ENCODE data around the gene HIP1.
"Not testable (repeated sequence)": the region's sequence is repeated elsewhere in the genome, so short reads cannot be mapped to it uniquely, and the experiment has no call there.

Gene HIP1

DNA sequence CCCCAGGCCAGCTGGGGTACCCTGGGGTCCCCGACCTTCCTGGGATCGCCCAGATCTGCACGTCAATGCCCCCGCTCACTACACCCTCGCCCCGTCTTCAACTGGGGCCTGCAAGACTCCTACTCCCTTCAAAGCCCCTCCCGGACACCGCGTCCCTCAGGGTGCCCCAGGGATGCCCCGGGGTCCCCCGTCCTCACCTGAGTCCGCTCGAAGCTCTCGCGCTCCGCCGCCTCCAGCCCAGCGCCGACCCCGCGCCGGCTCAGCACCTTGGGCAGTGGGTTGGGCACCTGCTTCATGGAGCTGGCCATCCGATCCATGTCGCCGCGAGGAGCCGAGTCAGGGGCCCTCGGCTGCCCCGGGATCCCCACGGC lies at the start of gene HIP1:
Gene HIP1, minus strand, starts transcription at position 338 of the 371 bp plus-strand sequence. Its CDS starts 21 bp downstream, at position 317.
- H3K4me1 ChIP-seq (ENCODE audit: insufficient read depth, low read length, severe bottlenecking), result peaks cover 26% of the 10 kb centered on the region
- peak within 1 kb of the TSS; percentile 90 for H3K4me3 ChIP-seq (ENCODE audit: low read depth, low read length, poor library complexity, severe bottlenecking)
- no peaks in the 10 kb centered on the region for H3K9me2 ChIP-seq (ENCODE audit: low read depth, low read length)
- H3F3A ChIP-seq (ENCODE audit: insufficient read depth, low read length), result no peaks in the 10 kb centered on the region
- H3K79me2 ChIP-seq (ENCODE audit: insufficient read depth, low read length), result no peaks in the 10 kb centered on the region
- H3K27me3 ChIP-seq (ENCODE audit: insufficient read depth, low read length), result no peaks in the 10 kb centered on the region
- peak within 1 kb of the TSS; percentile 86; the same call in 1 of the 2 replicates for H2AFZ ChIP-seq (ENCODE audit: low read length)
- H3K36me3 ChIP-seq (ENCODE audit: insufficient read depth, low read length), result no peaks in the 10 kb centered on the region
- H4K20me1 ChIP-seq (ENCODE audit: insufficient read depth, low read length), result no peaks in the 10 kb centered on the region
- TF ChIP-seq, protein P1, sequence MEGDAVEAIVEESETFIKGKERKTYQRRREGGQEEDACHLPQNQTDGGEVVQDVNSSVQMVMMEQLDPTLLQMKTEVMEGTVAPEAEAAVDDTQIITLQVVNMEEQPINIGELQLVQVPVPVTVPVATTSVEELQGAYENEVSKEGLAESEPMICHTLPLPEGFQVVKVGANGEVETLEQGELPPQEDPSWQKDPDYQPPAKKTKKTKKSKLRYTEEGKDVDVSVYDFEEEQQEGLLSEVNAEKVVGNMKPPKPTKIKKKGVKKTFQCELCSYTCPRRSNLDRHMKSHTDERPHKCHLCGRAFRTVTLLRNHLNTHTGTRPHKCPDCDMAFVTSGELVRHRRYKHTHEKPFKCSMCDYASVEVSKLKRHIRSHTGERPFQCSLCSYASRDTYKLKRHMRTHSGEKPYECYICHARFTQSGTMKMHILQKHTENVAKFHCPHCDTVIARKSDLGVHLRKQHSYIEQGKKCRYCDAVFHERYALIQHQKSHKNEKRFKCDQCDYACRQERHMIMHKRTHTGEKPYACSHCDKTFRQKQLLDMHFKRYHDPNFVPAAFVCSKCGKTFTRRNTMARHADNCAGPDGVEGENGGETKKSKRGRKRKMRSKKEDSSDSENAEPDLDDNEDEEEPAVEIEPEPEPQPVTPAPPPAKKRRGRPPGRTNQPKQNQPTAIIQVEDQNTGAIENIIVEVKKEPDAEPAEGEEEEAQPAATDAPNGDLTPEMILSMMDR (IDR thresholded peaks at IDR 0.05; ENCODE audit: low read length), result no peak
- TF ChIP-seq EZH2 (IDR thresholded peaks at IDR 0.05; ENCODE audit: borderline replicate concordance, low read length), result no peak
- H3K27ac ChIP-seq (ENCODE audit: low read depth, low read length, poor library complexity, severe bottlenecking), result no peak within 1 kb of the TSS
- peak within 1 kb of the TSS; percentile 84 for H3K9ac ChIP-seq (ENCODE audit: low read length)
- H3K9me3 ChIP-seq (ENCODE audit: low read length), result no peaks in the 10 kb centered on the region
- peak within 1 kb of the TSS; percentile 98 for H3K4me2 ChIP-seq (ENCODE audit: low read length)

DNA sequence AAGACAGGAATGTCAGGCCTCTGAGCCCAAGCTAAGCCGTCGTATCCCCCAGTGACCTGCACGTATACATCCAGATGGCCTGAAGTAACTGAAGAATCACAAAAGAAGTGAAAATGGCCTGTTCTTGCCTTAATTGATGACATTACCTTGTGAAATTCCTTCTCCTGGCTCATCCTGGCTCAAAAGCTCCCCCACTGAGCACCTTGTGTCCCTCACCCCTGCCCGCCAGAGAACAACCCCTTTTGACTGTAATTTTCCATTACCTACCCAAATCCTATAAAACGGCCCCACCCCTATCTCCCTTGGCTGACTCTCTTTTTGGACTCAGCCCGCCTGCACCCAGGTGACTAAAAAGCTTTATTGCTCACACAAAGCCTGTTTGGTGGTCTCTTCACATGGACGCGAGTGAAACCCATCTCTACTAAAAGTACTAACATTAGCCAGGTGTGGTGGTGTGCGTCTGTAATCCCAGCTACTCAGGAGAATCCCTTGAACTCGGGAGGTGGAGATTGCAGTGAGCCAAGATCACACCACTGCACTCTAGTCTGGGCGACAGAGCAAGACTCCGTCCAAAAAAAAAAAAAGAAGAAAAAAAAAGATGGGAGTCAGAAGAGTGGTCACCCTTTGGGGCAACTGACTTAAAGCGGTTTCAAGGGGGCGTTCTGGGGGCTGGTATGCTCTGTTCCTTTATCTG lies 49.6 kb upstream of the HIP1 start:
- H3K9ac ChIP-seq (ENCODE audit: low read length); H3K9me2 ChIP-seq (ENCODE audit: low read depth, low read length); H3K79me2 ChIP-seq (ENCODE audit: insufficient read depth, low read length); H3K9me3 ChIP-seq (ENCODE audit: low read length); H3K4me1 ChIP-seq (ENCODE audit: insufficient read depth, low read length, severe bottlenecking); H3K27ac ChIP-seq (ENCODE audit: low read depth, low read length, poor library complexity, severe bottlenecking); H3K4me3 ChIP-seq (ENCODE audit: low read depth, low read length, poor library complexity, severe bottlenecking); H3K27me3 ChIP-seq (ENCODE audit: insufficient read depth, low read length); H3K4me2 ChIP-seq (ENCODE audit: low read length); H3K36me3 ChIP-seq (ENCODE audit: insufficient read depth, low read length); H4K20me1 ChIP-seq (ENCODE audit: insufficient read depth, low read length); H3F3A ChIP-seq (ENCODE audit: insufficient read depth, low read length); H2AFZ ChIP-seq (ENCODE audit: low read length): not testable (repeated sequence)

DNA sequence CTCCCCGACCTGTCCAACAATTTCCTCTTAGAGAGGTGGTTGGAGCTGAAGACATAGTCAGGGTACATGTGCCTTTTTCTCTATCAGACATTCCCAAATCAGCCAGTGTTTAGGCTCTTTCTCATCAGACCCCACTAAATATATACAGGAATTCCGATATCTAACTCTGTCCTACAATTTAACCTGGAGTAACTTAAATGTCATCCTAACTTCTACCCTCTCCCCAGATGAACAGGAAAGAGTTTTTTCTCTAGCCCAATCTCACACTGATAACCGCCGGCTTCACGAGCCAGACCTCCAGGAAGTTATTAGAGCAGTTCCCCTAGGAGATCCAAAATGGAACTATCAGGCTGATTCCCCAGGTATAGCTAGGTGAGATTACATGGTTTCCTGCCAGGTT lies 44.3 kb upstream of the HIP1 start:
- not testable (repeated sequence) for H3K9me2 ChIP-seq (ENCODE audit: low read depth, low read length); H3K9ac ChIP-seq (ENCODE audit: low read length); H3K9me3 ChIP-seq (ENCODE audit: low read length); H3K4me1 ChIP-seq (ENCODE audit: insufficient read depth, low read length, severe bottlenecking); H4K20me1 ChIP-seq (ENCODE audit: insufficient read depth, low read length); H2AFZ ChIP-seq (ENCODE audit: low read length); H3F3A ChIP-seq (ENCODE audit: insufficient read depth, low read length); H3K4me2 ChIP-seq (ENCODE audit: low read length); H3K79me2 ChIP-seq (ENCODE audit: insufficient read depth, low read length); H3K36me3 ChIP-seq (ENCODE audit: insufficient read depth, low read length); H3K27me3 ChIP-seq (ENCODE audit: insufficient read depth, low read length); H3K27ac ChIP-seq (ENCODE audit: low read depth, low read length, poor library complexity, severe bottlenecking); H3K4me3 ChIP-seq (ENCODE audit: low read depth, low read length, poor library complexity, severe bottlenecking)

DNA sequence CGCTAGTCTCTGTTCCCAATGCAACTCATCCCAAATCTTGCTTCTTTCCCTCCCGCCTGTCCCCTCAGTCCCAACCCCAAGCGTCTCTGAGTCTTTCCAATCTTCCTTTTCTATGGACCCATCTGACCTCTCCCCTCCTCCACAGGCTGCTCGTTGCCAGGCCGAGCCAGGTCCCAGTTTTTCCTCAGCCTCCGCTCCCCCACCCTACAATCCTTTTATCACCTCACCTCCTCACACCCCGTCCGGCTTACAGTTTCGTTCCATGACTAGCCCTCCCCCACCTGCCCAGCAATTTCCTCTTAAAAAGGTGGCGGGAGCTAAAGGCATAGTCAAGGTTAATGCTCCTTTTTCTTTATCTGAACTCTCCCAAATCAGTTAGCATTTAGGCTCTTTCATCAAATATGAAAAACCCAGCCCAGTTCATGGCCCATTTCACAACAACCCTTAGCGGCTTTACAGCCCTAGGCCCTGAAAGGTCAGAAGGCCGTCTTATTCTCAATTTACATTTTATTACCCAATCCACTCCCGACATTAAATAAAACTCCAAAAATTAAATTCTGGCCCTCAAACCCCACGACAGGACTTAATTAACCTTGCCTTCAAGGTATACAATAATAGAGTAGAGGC lies 42.0 kb upstream of the HIP1 start:
- not testable (repeated sequence) for H3K9ac ChIP-seq (ENCODE audit: low read length); H3K9me3 ChIP-seq (ENCODE audit: low read length); H3K4me1 ChIP-seq (ENCODE audit: insufficient read depth, low read length, severe bottlenecking); H3K4me2 ChIP-seq (ENCODE audit: low read length); H3K79me2 ChIP-seq (ENCODE audit: insufficient read depth, low read length); H3F3A ChIP-seq (ENCODE audit: insufficient read depth, low read length); H3K4me3 ChIP-seq (ENCODE audit: low read depth, low read length, poor library complexity, severe bottlenecking); H4K20me1 ChIP-seq (ENCODE audit: insufficient read depth, low read length); H2AFZ ChIP-seq (ENCODE audit: low read length); H3K27ac ChIP-seq (ENCODE audit: low read depth, low read length, poor library complexity, severe bottlenecking); H3K36me3 ChIP-seq (ENCODE audit: insufficient read depth, low read length); H3K27me3 ChIP-seq (ENCODE audit: insufficient read depth, low read length); H3K9me2 ChIP-seq (ENCODE audit: low read depth, low read length)

DNA sequence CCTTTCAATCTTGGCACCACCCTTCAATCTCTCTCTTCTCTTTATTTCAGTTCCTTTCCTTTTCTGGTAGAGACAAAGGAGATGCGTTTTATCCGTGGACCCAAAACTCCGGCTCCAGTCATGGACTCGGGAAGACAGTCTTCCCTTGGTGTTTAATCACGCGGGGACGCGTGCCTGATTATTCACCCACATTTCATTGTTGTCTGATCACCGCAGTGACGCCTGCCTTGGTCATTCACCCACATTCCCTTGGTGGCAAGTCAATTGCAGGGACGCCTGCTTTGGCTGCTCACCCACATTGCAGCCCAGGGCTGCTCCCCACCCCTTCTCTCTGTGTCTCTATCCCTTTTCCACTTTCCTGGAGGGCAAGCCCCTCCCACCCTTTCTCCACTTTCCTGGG lies 40.8 kb upstream of the HIP1 start:
- not testable (repeated sequence) for H3K36me3 ChIP-seq (ENCODE audit: insufficient read depth, low read length); H3K4me1 ChIP-seq (ENCODE audit: insufficient read depth, low read length, severe bottlenecking); H3K9me3 ChIP-seq (ENCODE audit: low read length); H3K9ac ChIP-seq (ENCODE audit: low read length); H3K9me2 ChIP-seq (ENCODE audit: low read depth, low read length); H3K27ac ChIP-seq (ENCODE audit: low read depth, low read length, poor library complexity, severe bottlenecking); H3K27me3 ChIP-seq (ENCODE audit: insufficient read depth, low read length); H3F3A ChIP-seq (ENCODE audit: insufficient read depth, low read length); H4K20me1 ChIP-seq (ENCODE audit: insufficient read depth, low read length); H3K4me2 ChIP-seq (ENCODE audit: low read length); H3K79me2 ChIP-seq (ENCODE audit: insufficient read depth, low read length); H2AFZ ChIP-seq (ENCODE audit: low read length); H3K4me3 ChIP-seq (ENCODE audit: low read depth, low read length, poor library complexity, severe bottlenecking)

DNA sequence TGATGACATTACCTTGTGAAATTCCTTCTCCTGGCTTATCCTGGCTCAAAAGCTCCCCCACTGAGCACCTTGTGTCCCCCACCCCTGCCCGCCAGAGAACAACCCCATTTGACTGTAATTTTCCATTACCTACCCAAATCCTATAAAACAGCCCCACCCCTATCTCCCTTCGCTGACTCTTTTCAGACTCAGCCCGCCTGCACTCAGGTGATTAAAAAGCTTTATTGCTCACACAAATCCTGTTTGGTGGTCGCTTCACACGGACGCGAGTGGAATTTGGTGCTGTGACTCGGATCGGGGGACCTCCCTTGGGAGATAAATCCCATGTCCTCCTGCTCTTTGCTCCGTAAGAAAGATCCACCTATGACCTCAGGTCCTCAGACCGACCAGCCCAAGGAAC lies 40.3 kb upstream of the HIP1 start:
- not testable (repeated sequence) for H3K9me2 ChIP-seq (ENCODE audit: low read depth, low read length); H3K27ac ChIP-seq (ENCODE audit: low read depth, low read length, poor library complexity, severe bottlenecking)

More for the DNA sequence above, 40.3 kb upstream of the HIP1 start:
- not testable (repeated sequence) for H3K9ac ChIP-seq (ENCODE audit: low read length); H3K4me3 ChIP-seq (ENCODE audit: low read depth, low read length, poor library complexity, severe bottlenecking); H3K4me1 ChIP-seq (ENCODE audit: insufficient read depth, low read length, severe bottlenecking); H3K9me3 ChIP-seq (ENCODE audit: low read length); H3F3A ChIP-seq (ENCODE audit: insufficient read depth, low read length); H3K4me2 ChIP-seq (ENCODE audit: low read length); H4K20me1 ChIP-seq (ENCODE audit: insufficient read depth, low read length); H3K27me3 ChIP-seq (ENCODE audit: insufficient read depth, low read length); H2AFZ ChIP-seq (ENCODE audit: low read length); H3K36me3 ChIP-seq (ENCODE audit: insufficient read depth, low read length); H3K79me2 ChIP-seq (ENCODE audit: insufficient read depth, low read length)
